GM12878 (cell line): ENCODE data around the gene PCDHB12. TPM values are rescaled to one million over a fixed set of nuclear protein-coding genes. Genes with fewer than 3 reads are reported as not detected.
"Not testable (repeated sequence)": the region's sequence is repeated elsewhere in the genome, so short reads cannot be mapped to it uniquely, and the experiment has no call there.

Experiments
- ATAC-seq: fragments of 200-7000 bp; cut with Tn5 transposase; 3 replicates; pipeline ENCODE4 v1.9.1; 2020; ENCODE audit warnings: mild to moderate bottlenecking, moderate library complexity
- BruUV-seq: library from RNA; stranded (reverse); fragments of 400-500 nt; replicated peaks from 2 replicates; lab custom pipeline; 2021; lab: Mats Ljungman, UMichigan
- CTCF ChIA-PET: fragments of 300-600 bp; sonication (Branson Sonifier 250); formaldehyde crosslinking; extraction: SDS; loops from one replicate; lab custom pipeline; 2021; ENCODE audit warnings: inconsistent platforms; lab: Yijun Ruan, JAX
- POLR2A ChIA-PET: fragments of 350-600 bp; formaldehyde crosslinking; extraction: SDS; loops from one replicate; lab custom pipeline; 2021; ENCODE audit warnings: inconsistent platforms; lab: Charles Lee
- RAD21 ChIA-PET: fragments of 300-600 bp; sonication (Branson Sonifier 250); formaldehyde crosslinking; loops from one replicate; lab custom pipeline; 2023; ENCODE audit warnings: antibody characterized with exemption; ENCODE audit not compliant: unreplicated experiment; lab: Charles Lee
- SMC1A ChIA-PET: fragments of 300-600 bp; sonication (Branson Sonifier 250); formaldehyde crosslinking; loops from one replicate; lab custom pipeline; 2023; ENCODE audit not compliant: unreplicated experiment, uncharacterized antibody; lab: Charles Lee
- DNase-seq: peaks from one replicate; pipeline ENCODE4 v3.0.0-alpha.2; 2011; ENCODE audit warnings: low read depth, low spot score
- FAIRE-seq: peaks from 3 replicates; lab custom pipeline; 2011; peaks lifted over from hg19 to GRCh38; lab: Jason Lieb, UNC
- H2AFZ ChIP-seq: 2 replicates; pipeline ENCODE4 v1.6.0; 2011; ENCODE audit warnings: low read depth, low read length, control low read depth; ENCODE audit not compliant: control insufficient read depth
- H3K27ac ChIP-seq: 2 replicates; pipeline ENCODE4 v1.5.1; 2011; ENCODE audit warnings: control low read depth; ENCODE audit not compliant: control insufficient read depth, insufficient read depth
- H3K27me3 ChIP-seq, 2 experiments: replicated peaks in 1 of 2; 2 replicates each; pipeline versions ENCODE4 v1.6.0 to v1.6.1; 2011; ENCODE audit warnings: low read length in 1 of 2; ENCODE audit not compliant: control insufficient read depth in 2 of 2, insufficient read depth in 2 of 2
- H3K36me3 ChIP-seq, 2 experiments: 2 replicates each; pipeline ENCODE4 v1.5.1; 2011; ENCODE audit warnings: low read length in 1 of 2; ENCODE audit not compliant: control insufficient read depth in 2 of 2, insufficient read depth in 2 of 2
- H3K4me1 ChIP-seq: 2 replicates; pipeline ENCODE4 v1.6.1; 2011; ENCODE audit warnings: mild to moderate bottlenecking, low read length, moderate library complexity, mixed read lengths; ENCODE audit not compliant: control insufficient read depth, insufficient read depth
- H3K4me2 ChIP-seq: 2 replicates; pipeline ENCODE4 v1.6.0; 2011; ENCODE audit warnings: control low read depth; ENCODE audit not compliant: control insufficient read depth, insufficient read depth
- H3K4me3 ChIP-seq: fragments of 200-600 bp; sonication (generic); 2 replicates; pipeline ENCODE4 v1.5.1; 2016
- H3K79me2 ChIP-seq: 2 replicates; pipeline ENCODE4 v1.6.0; 2011; ENCODE audit warnings: low read length; ENCODE audit not compliant: control insufficient read depth, insufficient read depth
- H3K9ac ChIP-seq: 2 replicates; pipeline ENCODE4 v1.8.0; 2011; ENCODE audit warnings: low read length, control low read depth, mixed read lengths; ENCODE audit not compliant: control insufficient read depth, insufficient read depth
- H3K9me3 ChIP-seq: replicated peaks from 3 replicates; pipeline ENCODE4 v1.5.1; 2011; ENCODE audit warnings: mild to moderate bottlenecking, low read length; ENCODE audit not compliant: control insufficient read depth, insufficient read depth
- H4K20me1 ChIP-seq: 2 replicates; pipeline ENCODE4 v1.6.0; 2011; ENCODE audit not compliant: control insufficient read depth, insufficient read depth
- ATF2 ChIP-seq: IDR thresholded peaks from 2 replicates; pipeline ENCODE4 v1.6.1; 2012; ENCODE audit warnings: low read length, inconsistent platforms
- BRCA1 ChIP-seq: IDR thresholded peaks from 2 replicates; pipeline ENCODE4 v1.6.1; 2011; ENCODE audit warnings: low read depth, low read length, improper control_type of control experiment
- CTCF ChIP-seq, 3 experiments: IDR thresholded peaks in 2 of 3; conservative IDR thresholded peaks in 1 of 3; 2 replicates each; pipeline ENCODE4 v1.5.1; 2011; ENCODE audit warnings: low read depth in 3 of 3, low read length in 3 of 3, mild to moderate bottlenecking in 3 of 3, control low read depth in 2 of 3, moderate library complexity in 2 of 3, inconsistent platforms in 1 of 3, mixed read lengths in 1 of 3; ENCODE audit not compliant: control insufficient read depth in 2 of 3, insufficient read depth in 1 of 3; ENCODE audit errors: extremely low read depth in 1 of 3
- RAD21 ChIP-seq: IDR thresholded peaks from 2 replicates; pipeline ENCODE4 v1.6.1; 2011; ENCODE audit warnings: mild to moderate bottlenecking, low read depth, low read length, moderate library complexity; ENCODE audit not compliant: insufficient read depth
- SUPT20H ChIP-seq: IDR thresholded peaks from 2 replicates; pipeline ENCODE4 v1.6.1; 2011; ENCODE audit warnings: low read depth, mild to moderate bottlenecking, low read length, moderate library complexity, borderline replicate concordance; ENCODE audit not compliant: control insufficient read depth
- YBX1 ChIP-seq: fragments of 450-650 bp; IDR thresholded peaks from 2 replicates; pipeline ENCODE4 v1.6.1; 2016; ENCODE audit warnings: antibody characterized with exemption
- WGBS: methylation state at CpG from one replicate; pipeline ENCODE4 v1.1.6; 2016; ENCODE audit warnings: low lambda C conversion rate; ENCODE audit not compliant: insufficient replicate concordance, insufficient coverage; ENCODE audit errors: missing lambda C conversion rate; 5-methylcytosine and 5-hydroxymethylcytosine counted together
- in situ Hi-C: fragments of 300-500 bp; cut with MboI; formaldehyde crosslinking; loops from 9 replicates; pipeline ENCODE4 v1.14.3; 2018; ENCODE audit warnings: mixed read lengths
- intact Hi-C: fragments of 100-400 bp; cut with micrococcal nuclease; formaldehyde crosslinking; loops from one replicate; pipeline ENCODE4 v1.14.2; 2022; ENCODE audit not compliant: unreplicated experiment
- polyA plus RNA-seq, 11 experiments: library from polyadenylated mRNA; depleted of rRNA in 4 of 11; unstranded in 6 of 11; stranded (reverse) in 5 of 11; fragments of >200 nt; fragmentation: Nextera tagmentation in 4 of 11; fragmentation: Illumina TruSeq in 1 of 11; extraction: Ambion mirVana in 4 of 11; extraction: Trizol in 1 of 11; gene quantifications; 1 replicate in 1 of 11; 2 replicates in 10 of 11; pipeline versions ENCODE4 v1.2.1 to v1.2.3, GENCODE V29; 2011 to 2016; ENCODE audit warnings: inconsistent platforms in 2 of 11, missing spikeins in 2 of 11, low read depth in 1 of 11
- total RNA-seq, 4 experiments: library from RNA; depleted of rRNA in 3 of 4; stranded (reverse); fragments of >200 nt in 3 of 4; fragmentation: Illumina TruSeq in 1 of 4; extraction: Trizol in 1 of 4; gene quantifications; 2 replicates each; pipeline versions ENCODE4 v1.2.1 to v1.2.3, GENCODE V29; 2013 to 2021

PCDHB12 gene
- total and polyA plus RNA-seq, 10 of the 15 experiments (the other 5 are each of a cell fraction or from before 2014, with no cell fraction given), result 0.04 to 0.08 (median 0.04) TPM; not detected in 7

GRCh38 chr5:141216035-141216434, 7.5 kb downstream of the PCDHB12 start:
- H3K36me3 ChIP-seq, RAD21 ChIA-PET, H3K79me2 ChIP-seq, CTCF ChIA-PET, H4K20me1 ChIP-seq, H3K4me1 ChIP-seq, DNase-seq, FAIRE-seq, H3K27me3 ChIP-seq, intact Hi-C loops, H3K4me2 ChIP-seq, H3K4me3 ChIP-seq, H3K27ac ChIP-seq, BruUV-seq, H3K9me3 ChIP-seq, POLR2A ChIA-PET, H2AFZ ChIP-seq, SMC1A ChIA-PET, H3K9ac ChIP-seq, ATAC-seq: not testable (repeated sequence)
- in situ Hi-C loops, result loop anchor here (25.0 kb wide), 1 partner anchor 346 kb away; no protein-coding TSS in a partner anchor
- 76% methylated on average over 17 of the region's 26 CpGs for whole genome bisulfite sequencing

- Histone ChIP-seq H3K36me3 (no peaks in the 10 kb centered on the region), H3K79me2 (no peaks in the 10 kb centered on the region), H3K27ac (no peak within 1 kb of the TSS), H3K4me1 (no peaks in the 10 kb centered on the region), H4K20me1 (no peaks in the 10 kb centered on the region), H2AFZ (no peak within 1 kb of the TSS), H3K27me3 (no peaks in the 10 kb centered on the region), H3K4me3 (no peak within 1 kb of the TSS), H3K9me3 (no peaks in the 10 kb centered on the region; the same call in 1 of the 3 replicates), H3K4me2 (no peak within 1 kb of the TSS), H3K9ac (no peak within 1 kb of the TSS)
- ATAC-seq, result no peak
- no peak for TF ChIP-seq BRCA1
- no peak for TF ChIP-seq SUPT20H
- peak in 1 of 3 experiments; percentile 25; a peak in 1 of 6 replicates for TF ChIP-seq CTCF (IDR thresholded peaks at IDR 0.05 in 2 of 3, conservative IDR thresholded peaks at IDR 0.05 in 1 of 3; ENCODE audit: control insufficient read depth in 2 of 3, extremely low read depth in 1 of 3, insufficient read depth in 1 of 3, low read depth in 3 of 3, low read length in 3 of 3)
- no peak for TF ChIP-seq ATF2
- peak; percentile 34; the same call in 1 of the 2 replicates for TF ChIP-seq RAD21
- TF ChIP-seq YBX1, result no peak
- ChIA-PET RAD21 (interaction anchor here (1.6 kb wide), 2 partner anchors 334 to 340 kb away, joined by 5 to 6 read pairs; no protein-coding TSS in a partner anchor), CTCF (interaction anchor here (1.0 to 2.1 kb wide), 6 partner anchors 10 to 344 kb away, joined by 3 to 10 read pairs (median 6); partner anchors contain the start of genes PCDHGA10 and PCDHGB3), SMC1A (interaction anchor here (0.7 kb wide), 1 partner anchor 36 kb away, joined by 3 read pairs; the partner anchor contains the start of gene PCDHB9), POLR2A (no interaction called here)
- WGBS, result 7% methylated on average over 15 of the region's 15 CpGs
- BruUV-seq, result no TSS peak
- in situ Hi-C loops, result loop anchor here (25.0 kb wide), 1 partner anchor 339 kb away; no protein-coding TSS in a partner anchor
- no peak for DNase-seq
- FAIRE-seq, result no peak
- intact Hi-C loops, result no loop called here
Observed at GRCh38 chr5:141223112-141223783, 14.7 kb downstream of the PCDHB12 start, which contains the start of gene PCDHB14. Gene PCDHB14, plus strand, starts transcription at chr5:141223343. Its CDS starts 163 bp downstream, at chr5:141223506.
